BE2C (cell line): ENCODE data around the gene ADGRL3.

Experiments
- DNase-seq: peaks from one replicate; pipeline ENCODE4 v3.0.0-alpha.2; 2020
- H3K27me3 ChIP-seq: fragments of 250-450 bp; sonication (Bioruptor Pico); 2 replicates; pipeline ENCODE4 v1.5.1; 2020; ENCODE audit warnings: mild to moderate bottlenecking
- H3K36me3 ChIP-seq: fragments of 250-450 bp; sonication (Bioruptor Pico); 2 replicates; pipeline ENCODE4 v1.5.1; 2020; ENCODE audit warnings: mild to moderate bottlenecking
- H3K4me1 ChIP-seq: fragments of 250-450 bp; sonication (Bioruptor Pico); 2 replicates; pipeline ENCODE4 v1.5.1; 2020
- H3K4me3 ChIP-seq: 2 replicates; pipeline ENCODE4 v1.5.1; 2011; ENCODE audit warnings: low read depth, low read length
- H3K9me3 ChIP-seq: fragments of 250-450 bp; sonication (Bioruptor Pico); 2 replicates; pipeline ENCODE4 v1.5.1; 2020
- TF ChIP-seq, protein P1 (sequence below): IDR thresholded peaks from 2 replicates; pipeline ENCODE4 v1.5.1; 2012; ENCODE audit warnings: mild to moderate bottlenecking, low read depth, low read length

The ADGRL3 gene

DNA sequence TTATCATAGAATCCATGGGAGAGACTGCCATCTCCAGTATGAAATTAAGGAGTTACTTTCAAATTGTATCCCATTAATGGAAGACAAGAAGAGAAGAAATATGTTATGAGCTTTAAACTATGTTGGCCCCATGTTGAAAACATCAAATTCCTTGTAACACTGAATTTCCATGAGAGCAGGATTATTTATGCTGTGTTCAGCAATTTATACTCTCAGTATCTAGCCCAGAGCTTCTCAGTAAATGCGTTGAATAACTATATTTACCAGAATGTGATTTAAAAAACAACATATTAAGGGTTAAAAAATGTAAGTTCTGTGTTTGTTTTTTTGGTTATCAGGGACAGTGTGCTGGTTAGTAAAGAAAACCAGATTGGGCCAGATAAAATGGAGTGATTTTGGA is 74.2 kb downstream of the ADGRL3 start:
- no peaks in the 10 kb centered on the region for H3K4me1 ChIP-seq
- H3K4me3 ChIP-seq: no peak overlapping the region
- H3K9me3 ChIP-seq: no peaks in the 10 kb centered on the region
- TF ChIP-seq, protein P1, sequence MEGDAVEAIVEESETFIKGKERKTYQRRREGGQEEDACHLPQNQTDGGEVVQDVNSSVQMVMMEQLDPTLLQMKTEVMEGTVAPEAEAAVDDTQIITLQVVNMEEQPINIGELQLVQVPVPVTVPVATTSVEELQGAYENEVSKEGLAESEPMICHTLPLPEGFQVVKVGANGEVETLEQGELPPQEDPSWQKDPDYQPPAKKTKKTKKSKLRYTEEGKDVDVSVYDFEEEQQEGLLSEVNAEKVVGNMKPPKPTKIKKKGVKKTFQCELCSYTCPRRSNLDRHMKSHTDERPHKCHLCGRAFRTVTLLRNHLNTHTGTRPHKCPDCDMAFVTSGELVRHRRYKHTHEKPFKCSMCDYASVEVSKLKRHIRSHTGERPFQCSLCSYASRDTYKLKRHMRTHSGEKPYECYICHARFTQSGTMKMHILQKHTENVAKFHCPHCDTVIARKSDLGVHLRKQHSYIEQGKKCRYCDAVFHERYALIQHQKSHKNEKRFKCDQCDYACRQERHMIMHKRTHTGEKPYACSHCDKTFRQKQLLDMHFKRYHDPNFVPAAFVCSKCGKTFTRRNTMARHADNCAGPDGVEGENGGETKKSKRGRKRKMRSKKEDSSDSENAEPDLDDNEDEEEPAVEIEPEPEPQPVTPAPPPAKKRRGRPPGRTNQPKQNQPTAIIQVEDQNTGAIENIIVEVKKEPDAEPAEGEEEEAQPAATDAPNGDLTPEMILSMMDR: no peak
- DNase-seq: no peak
- H3K27me3 ChIP-seq: no peaks in the 10 kb centered on the region
- no peaks in the 10 kb centered on the region for H3K36me3 ChIP-seq

DNA sequence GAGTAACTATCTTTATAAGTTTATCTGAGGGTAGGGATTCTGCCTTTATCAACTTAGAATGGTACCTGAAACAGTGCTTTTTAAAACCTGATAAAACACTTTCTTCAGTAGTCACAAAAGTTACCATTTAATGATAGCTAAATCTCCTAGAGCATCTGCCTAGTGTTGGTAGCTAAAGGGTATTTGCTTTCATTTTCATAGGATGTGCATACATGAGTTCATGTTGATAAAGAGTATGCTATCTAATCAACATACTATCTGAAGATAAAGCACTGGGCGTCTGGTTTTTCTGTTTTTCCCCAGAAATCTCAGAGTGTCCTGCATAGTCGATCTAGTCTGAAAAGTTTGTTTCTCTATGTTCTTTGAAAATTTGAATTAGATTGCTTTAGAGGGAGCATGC is 75.1 kb downstream of the ADGRL3 start:
- TF ChIP-seq, protein P1: no peak
- H3K27me3 ChIP-seq: no peaks in the 10 kb centered on the region
- H3K4me1 ChIP-seq: no peaks in the 10 kb centered on the region
- H3K36me3 ChIP-seq: no peaks in the 10 kb centered on the region
- DNase-seq: no peak
- no peaks in the 10 kb centered on the region for H3K9me3 ChIP-seq
- H3K4me3 ChIP-seq: no peak overlapping the region

DNA sequence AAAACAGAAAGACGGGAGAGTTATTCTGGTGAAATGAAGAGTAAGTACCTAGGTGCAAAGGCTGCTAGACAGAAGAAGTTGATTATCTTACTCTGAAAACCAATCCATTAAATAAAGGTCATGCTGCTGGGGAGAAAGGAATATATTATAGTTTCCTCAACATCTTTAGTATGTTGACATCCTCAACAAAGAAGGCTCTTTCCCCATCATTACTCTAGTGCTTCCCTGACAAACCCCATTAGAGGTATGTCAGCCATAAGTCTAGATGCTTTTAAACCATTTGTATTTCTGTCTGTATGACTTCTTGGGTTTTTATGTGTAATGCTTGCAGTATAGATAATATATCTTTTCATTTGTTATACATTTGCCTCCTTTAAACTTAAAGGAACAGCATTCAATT is 75.9 kb downstream of the ADGRL3 start:
- H3K4me3 ChIP-seq: no peak overlapping the region
- H3K36me3 ChIP-seq: no peaks in the 10 kb centered on the region
- TF ChIP-seq, protein P1: no peak
- DNase-seq: no peak
- H3K27me3 ChIP-seq: no peaks in the 10 kb centered on the region
- no peaks in the 10 kb centered on the region for H3K9me3 ChIP-seq
- no peaks in the 10 kb centered on the region for H3K4me1 ChIP-seq

DNA sequence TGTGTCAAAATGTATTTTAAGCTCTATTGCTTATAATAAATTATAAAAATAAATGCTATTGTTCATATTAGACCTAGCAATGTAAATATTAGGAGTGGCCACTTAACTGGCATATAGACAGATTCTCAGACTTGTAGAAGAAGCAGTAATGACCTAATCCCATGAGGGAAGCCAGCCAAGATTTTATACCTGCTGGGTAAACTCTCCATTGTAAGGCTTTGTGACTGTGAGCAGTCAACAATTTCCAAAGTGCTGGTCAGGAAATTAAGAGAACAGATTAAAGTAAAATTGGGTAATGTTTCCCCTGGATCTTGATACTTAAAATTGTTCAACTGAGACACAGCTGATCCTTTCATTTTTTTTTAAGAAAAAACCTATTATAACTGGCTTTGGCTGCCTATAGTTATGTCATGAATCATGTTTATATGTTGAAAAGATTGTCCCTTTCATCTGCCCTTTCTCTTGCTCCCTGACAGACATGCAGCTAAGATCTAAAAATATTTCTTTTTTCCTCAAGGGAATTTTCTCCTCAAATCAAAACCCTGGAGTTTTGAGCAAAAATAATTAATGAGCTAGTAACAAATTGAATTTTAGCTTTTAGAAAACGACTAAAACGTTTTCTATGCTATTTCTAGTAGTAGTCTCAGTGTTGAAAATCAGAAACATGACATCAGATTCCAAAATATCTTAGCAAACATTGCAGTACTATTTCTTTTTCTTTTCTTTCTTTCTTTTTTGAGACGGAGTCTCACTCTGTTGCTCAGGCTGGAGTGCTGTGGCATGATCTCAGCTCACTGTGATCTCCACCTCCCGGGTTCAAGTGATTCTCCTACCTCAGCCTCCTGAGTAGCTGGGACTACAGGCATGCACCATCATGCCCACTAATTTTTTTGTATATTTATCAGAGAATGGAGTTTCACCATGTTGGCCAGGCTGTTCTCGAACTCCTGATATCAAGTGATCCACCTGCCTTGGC is 77.9 kb downstream of the ADGRL3 start:
- no peak for DNase-seq
- Histone ChIP-seq H3K27me3 (no peaks in the 10 kb centered on the region), H3K4me1 (no peaks in the 10 kb centered on the region), H3K4me3 (no peak overlapping the region), H3K36me3 (no peaks in the 10 kb centered on the region), H3K9me3 (no peaks in the 10 kb centered on the region)
- TF ChIP-seq, protein P1: no peak

DNA sequence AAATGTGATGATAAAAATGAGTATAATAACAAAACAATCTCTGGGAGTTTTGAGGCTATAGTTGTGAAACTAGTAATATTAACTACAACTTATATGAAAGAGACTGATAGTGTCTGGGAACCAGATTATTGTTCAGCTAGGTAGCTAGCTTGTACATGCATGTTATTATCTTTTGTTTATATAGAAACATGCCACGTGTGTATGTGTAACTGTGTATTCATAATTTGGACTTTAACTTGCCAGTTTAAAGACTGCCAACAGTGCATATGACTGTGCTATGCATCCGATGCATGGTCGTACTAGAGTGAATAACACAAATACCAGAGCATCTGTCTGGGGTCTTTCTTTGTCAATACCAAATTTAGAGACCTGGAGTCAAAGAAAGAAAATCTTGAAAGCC is 92.2 kb downstream of the ADGRL3 start:
- TF ChIP-seq, protein P1: no peak
- H3K27me3 ChIP-seq: no peaks in the 10 kb centered on the region
- no peak for DNase-seq
- no peaks in the 10 kb centered on the region; the same call in 1 of the 2 replicates for H3K9me3 ChIP-seq
- no peaks in the 10 kb centered on the region for H3K4me1 ChIP-seq
- H3K36me3 ChIP-seq: no peaks in the 10 kb centered on the region
- no peak overlapping the region for H3K4me3 ChIP-seq
